ENCODE data around the gene RASL10B.
"Not testable (repeated sequence)": the region's sequence is repeated elsewhere in the genome, so short reads cannot be mapped to it uniquely, and the experiment has no call there.

Gene RASL10B, protein sequence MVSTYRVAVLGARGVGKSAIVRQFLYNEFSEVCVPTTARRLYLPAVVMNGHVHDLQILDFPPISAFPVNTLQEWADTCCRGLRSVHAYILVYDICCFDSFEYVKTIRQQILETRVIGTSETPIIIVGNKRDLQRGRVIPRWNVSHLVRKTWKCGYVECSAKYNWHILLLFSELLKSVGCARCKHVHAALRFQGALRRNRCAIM

GRCh38 chr17:35731239-35731916 lies at the start of gene RASL10B:
Gene RASL10B (plus strand): TSS chr17:35731639. CDS start chr17:35735185, 3,546 bp downstream.
- Mint-ChIP-seq H3K9me3 (no peaks in the 10 kb centered on the region), H3K27ac (no peak within 1 kb of the TSS), H3K36me3 (ENCODE audit: low read depth) (peaks cover 22% of the 10 kb centered on the region), H3K4me3 (peak within 1 kb of the TSS; percentile 44), H3K27me3 (peaks cover 33% of the 10 kb centered on the region), H3K4me1 (ENCODE audit: low read depth) (peaks cover 13% of the 10 kb centered on the region)
- intact Hi-C loops (cut with micrococcal nuclease): no loop called here

GRCh38 chr17:35683591-35683990 lies 47.8 kb upstream of the RASL10B start:
- H3K36me3 Mint-ChIP-seq (ENCODE audit: low read depth): peaks cover 50% of the 10 kb centered on the region
- H3K27me3 Mint-ChIP-seq: no peaks in the 10 kb centered on the region
- H3K9me3 Mint-ChIP-seq: no peaks in the 10 kb centered on the region
- intact Hi-C loops (cut with micrococcal nuclease): no loop called here
- peaks cover 33% of the 10 kb centered on the region for H3K4me1 Mint-ChIP-seq (ENCODE audit: low read depth)
- H3K4me3 Mint-ChIP-seq: no peak overlapping the region
- peak overlapping the region; percentile 26 for H3K27ac Mint-ChIP-seq

GRCh38 chr17:35684055-35684802 lies 47.2 kb upstream of the RASL10B start:
- Mint-ChIP-seq H3K9me3 (no peaks in the 10 kb centered on the region), H3K36me3 (ENCODE audit: low read depth) (peaks cover 57% of the 10 kb centered on the region), H3K4me3 (no peak overlapping the region), H3K27me3 (no peaks in the 10 kb centered on the region), H3K4me1 (ENCODE audit: low read depth) (peaks cover 27% of the 10 kb centered on the region), H3K27ac (peak overlapping the region; percentile 26)
- intact Hi-C loops (cut with micrococcal nuclease): no loop called here

DNA sequence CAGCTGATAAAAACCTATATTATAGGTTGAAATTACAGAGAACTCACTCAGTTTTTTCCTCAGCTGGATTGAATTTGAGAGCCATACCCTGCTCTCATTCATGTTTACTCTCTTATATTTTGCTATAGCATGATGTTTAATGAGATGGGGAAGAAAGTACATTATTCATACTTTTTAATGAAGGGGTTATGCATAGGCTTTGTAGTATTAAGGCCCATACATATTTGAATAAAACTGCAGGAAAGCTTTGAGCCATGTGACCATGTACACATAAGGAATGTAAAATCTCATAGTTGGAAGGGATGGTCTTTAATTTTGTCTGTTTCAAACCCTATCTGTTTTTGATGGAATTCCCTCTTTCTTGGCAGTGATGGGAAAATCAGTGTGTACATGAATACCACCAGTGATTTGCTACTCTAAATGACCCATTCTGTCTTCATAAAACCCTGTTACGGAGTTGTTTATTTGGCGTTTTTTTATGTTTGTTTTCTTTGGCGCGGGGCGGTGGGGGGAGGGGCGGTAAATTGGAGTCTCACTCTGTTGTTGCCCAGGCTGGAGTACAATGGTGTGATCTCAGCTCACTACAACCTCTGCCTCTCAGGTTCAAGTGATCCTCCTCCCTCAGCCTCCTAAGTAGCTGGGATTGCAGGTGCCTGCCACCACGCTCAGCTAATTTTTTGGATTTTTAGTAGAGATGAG lies 38.8 kb upstream of the RASL10B start:
- H3K27ac Mint-ChIP-seq: no peak overlapping the region

GRCh38 chr17:35693662-35694061 lies 37.8 kb upstream of the RASL10B start:
- Mint-ChIP-seq H3K4me3 (no peak overlapping the region), H3K27ac (no peak overlapping the region), H3K4me1 (ENCODE audit: low read depth) (no peaks in the 10 kb centered on the region), H3K27me3 (no peaks in the 10 kb centered on the region), H3K36me3 (ENCODE audit: low read depth) (peaks cover 56% of the 10 kb centered on the region), H3K9me3 (no peaks in the 10 kb centered on the region)
- intact Hi-C loops (cut with micrococcal nuclease): no loop called here

More for the DNA sequence above, 38.8 kb upstream of the RASL10B start:
- Mint-ChIP-seq H3K4me3 (no peak overlapping the region), H3K4me1 (ENCODE audit: low read depth) (no peaks in the 10 kb centered on the region), H3K27me3 (no peaks in the 10 kb centered on the region), H3K9me3 (no peaks in the 10 kb centered on the region), H3K36me3 (ENCODE audit: low read depth) (peaks cover 64% of the 10 kb centered on the region)
- intact Hi-C loops (cut with micrococcal nuclease): no loop called here

- no peaks in the 10 kb centered on the region for H3K9me3 Mint-ChIP-seq
- H3K27ac Mint-ChIP-seq: no peak overlapping the region
- H3K4me1 Mint-ChIP-seq (ENCODE audit: low read depth): no peaks in the 10 kb centered on the region
- H3K36me3 Mint-ChIP-seq (ENCODE audit: low read depth): peaks cover 46% of the 10 kb centered on the region
- no peaks in the 10 kb centered on the region for H3K27me3 Mint-ChIP-seq
- intact Hi-C loops (cut with micrococcal nuclease): no loop called here
- no peak overlapping the region for H3K4me3 Mint-ChIP-seq
Observed at GRCh38 chr17:35694906-35695305, 36.5 kb upstream of the RASL10B start.

DNA sequence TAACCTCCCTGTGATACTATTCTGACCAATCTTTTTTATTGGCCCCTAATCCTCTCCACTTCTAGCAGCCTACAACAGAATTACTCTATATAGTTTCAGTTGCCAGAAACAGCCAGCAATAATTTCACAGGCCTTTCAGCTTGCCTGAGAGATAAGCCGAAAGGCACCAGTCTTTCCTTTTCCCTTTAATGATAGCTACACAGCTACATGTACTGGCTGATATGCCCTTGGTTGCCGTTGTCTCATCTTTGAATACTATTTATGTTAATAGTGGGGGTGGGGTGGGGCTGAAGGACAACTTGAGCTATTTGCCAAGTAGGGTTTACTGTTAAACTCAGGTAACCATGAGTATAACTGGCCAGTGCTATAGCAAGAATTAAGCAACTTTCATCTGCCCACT lies 35.8 kb upstream of the RASL10B start:
- Mint-ChIP-seq H3K27ac (no peak overlapping the region), H3K27me3 (no peaks in the 10 kb centered on the region), H3K9me3 (no peaks in the 10 kb centered on the region), H3K36me3 (ENCODE audit: low read depth) (peaks cover 44% of the 10 kb centered on the region), H3K4me3 (no peak overlapping the region), H3K4me1 (ENCODE audit: low read depth) (no peaks in the 10 kb centered on the region)
- intact Hi-C loops (cut with micrococcal nuclease): no loop called here

DNA sequence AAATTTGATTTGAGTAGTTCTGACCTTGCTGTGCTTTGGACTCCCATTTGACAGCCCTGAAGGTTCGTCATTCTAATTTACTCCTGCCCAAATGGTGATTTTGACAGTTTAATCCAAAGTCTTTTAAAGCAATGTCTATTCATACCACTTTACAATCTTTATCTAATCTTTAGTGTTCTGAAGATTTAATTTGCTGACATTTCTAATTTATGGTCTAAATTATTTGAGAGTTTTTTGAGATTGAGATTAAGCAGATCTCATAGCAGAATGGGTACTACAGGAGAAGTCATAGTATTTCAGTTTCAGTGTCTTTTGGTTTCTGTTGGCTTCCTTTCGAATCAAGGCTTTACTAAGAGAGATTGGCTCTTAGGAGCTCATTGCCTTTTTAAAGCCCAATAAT lies 32.6 kb upstream of the RASL10B start:
- Mint-ChIP-seq H3K27ac (no peak overlapping the region), H3K4me1 (ENCODE audit: low read depth) (no peaks in the 10 kb centered on the region), H3K9me3 (peaks cover 8% of the 10 kb centered on the region), H3K4me3 (no peak overlapping the region), H3K27me3 (no peaks in the 10 kb centered on the region), H3K36me3 (ENCODE audit: low read depth) (peaks cover 54% of the 10 kb centered on the region)
- intact Hi-C loops (cut with micrococcal nuclease): no loop called here

DNA sequence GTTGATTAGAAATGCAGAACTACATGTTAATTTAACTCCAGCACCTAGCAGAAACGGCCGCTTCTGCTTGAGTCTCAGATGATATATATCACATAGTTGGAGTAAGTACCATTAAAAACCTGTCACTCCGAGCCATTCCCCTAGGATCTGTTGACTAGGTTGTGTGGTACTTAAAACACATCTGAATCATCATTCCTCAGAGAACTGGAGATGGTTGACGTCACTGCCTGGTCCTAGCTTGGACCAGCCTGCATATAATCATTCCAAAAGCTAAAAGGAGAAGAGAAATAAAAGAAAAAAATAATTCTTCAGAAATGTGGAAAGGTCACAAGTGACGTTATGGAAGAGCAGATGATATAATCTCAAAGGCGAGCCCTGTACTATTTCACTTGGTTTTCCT lies 31.3 kb upstream of the RASL10B start:
- no peaks in the 10 kb centered on the region for H3K4me1 Mint-ChIP-seq (ENCODE audit: low read depth)
- intact Hi-C loops (cut with micrococcal nuclease): no loop called here
- peaks cover 41% of the 10 kb centered on the region for H3K36me3 Mint-ChIP-seq (ENCODE audit: low read depth)
- H3K4me3 Mint-ChIP-seq: no peak overlapping the region
- H3K27me3 Mint-ChIP-seq: no peaks in the 10 kb centered on the region
- no peak overlapping the region for H3K27ac Mint-ChIP-seq
- peaks cover 8% of the 10 kb centered on the region for H3K9me3 Mint-ChIP-seq

DNA sequence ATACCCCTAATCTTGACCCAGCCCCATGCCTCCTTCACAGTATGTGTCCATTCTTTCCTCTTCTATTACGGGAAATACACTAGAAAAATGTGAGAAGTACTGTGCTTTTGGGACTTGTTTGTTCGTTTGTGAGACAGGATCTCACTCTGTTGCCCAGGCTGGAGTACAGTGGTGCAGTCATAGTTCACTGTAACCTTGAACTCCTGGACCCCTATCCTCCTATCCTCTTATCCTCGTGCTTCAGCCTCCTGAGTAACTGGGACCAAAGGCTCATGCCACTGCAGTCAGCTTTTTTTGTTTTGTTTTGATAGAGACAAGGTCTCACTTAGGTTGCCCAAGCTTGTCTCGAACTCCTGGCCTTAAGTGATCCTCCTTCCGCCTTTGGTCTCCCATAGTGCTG lies 29.9 kb upstream of the RASL10B start:
- intact Hi-C loops (cut with micrococcal nuclease): no loop called here
- Mint-ChIP-seq H3K36me3 (ENCODE audit: low read depth) (peaks cover 33% of the 10 kb centered on the region), H3K4me3 (no peak overlapping the region), H3K27me3 (no peaks in the 10 kb centered on the region), H3K9me3 (peaks cover 8% of the 10 kb centered on the region), H3K4me1 (ENCODE audit: low read depth) (no peaks in the 10 kb centered on the region), H3K27ac (no peak overlapping the region)

DNA sequence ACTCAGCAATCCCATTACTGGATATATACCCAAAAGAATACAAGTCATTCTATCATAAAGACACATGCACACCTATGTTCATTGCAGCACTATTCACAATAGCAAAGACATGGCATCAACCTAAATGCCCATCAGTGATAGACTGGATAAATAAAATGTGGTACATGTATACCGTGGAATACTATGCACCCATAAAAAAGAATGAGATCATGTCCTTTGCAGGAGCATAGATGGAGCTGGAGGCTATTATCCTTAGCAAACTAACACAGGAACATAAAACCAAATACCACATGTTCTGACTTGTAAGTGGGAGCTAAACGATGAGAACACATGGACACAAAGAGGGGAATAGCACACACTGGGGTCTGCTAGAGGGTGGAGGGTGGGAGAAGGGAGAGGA lies 28.1 kb upstream of the RASL10B start:
- Mint-ChIP-seq H3K4me1 (ENCODE audit: low read depth) (peaks cover 11% of the 10 kb centered on the region), H3K36me3 (ENCODE audit: low read depth) (peaks cover 32% of the 10 kb centered on the region)
- intact Hi-C loops (cut with micrococcal nuclease); H3K4me3 Mint-ChIP-seq; H3K27me3 Mint-ChIP-seq; H3K27ac Mint-ChIP-seq; H3K9me3 Mint-ChIP-seq: not testable (repeated sequence)

- Mint-ChIP-seq H3K27me3 (no peaks in the 10 kb centered on the region), H3K27ac (no peak overlapping the region), H3K4me1 (ENCODE audit: low read depth) (peaks cover 11% of the 10 kb centered on the region), H3K4me3 (no peak overlapping the region), H3K9me3 (peaks cover 8% of the 10 kb centered on the region), H3K36me3 (ENCODE audit: low read depth) (peaks cover 41% of the 10 kb centered on the region)
- intact Hi-C loops (cut with micrococcal nuclease): no loop called here
Observed at GRCh38 chr17:35705230-35705629, 26.2 kb upstream of the RASL10B start.

DNA sequence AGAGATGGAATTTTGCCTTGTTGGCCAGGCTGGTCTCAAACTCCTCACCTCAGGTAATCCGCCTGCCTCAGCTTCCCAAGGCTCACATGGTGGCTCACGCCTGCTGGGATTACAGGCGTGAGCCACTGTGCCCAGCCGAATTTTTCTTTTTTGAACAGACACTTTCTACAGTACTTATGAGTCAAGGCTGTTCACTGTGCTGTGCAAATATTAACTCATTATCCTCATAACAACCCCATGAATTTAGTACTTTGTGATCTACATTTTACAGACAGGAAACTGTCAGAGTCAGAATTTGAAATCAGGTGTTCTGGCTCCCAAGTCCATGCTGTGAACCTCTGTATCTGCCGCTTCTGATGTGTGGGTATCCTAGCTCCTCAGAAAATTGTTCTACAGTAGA lies 25.7 kb upstream of the RASL10B start:
- Mint-ChIP-seq H3K27ac (no peak overlapping the region), H3K9me3 (peaks cover 8% of the 10 kb centered on the region), H3K4me3 (no peak overlapping the region), H3K4me1 (ENCODE audit: low read depth) (peaks cover 11% of the 10 kb centered on the region), H3K36me3 (ENCODE audit: low read depth) (peaks cover 44% of the 10 kb centered on the region), H3K27me3 (no peaks in the 10 kb centered on the region)
- intact Hi-C loops (cut with micrococcal nuclease): no loop called here

DNA sequence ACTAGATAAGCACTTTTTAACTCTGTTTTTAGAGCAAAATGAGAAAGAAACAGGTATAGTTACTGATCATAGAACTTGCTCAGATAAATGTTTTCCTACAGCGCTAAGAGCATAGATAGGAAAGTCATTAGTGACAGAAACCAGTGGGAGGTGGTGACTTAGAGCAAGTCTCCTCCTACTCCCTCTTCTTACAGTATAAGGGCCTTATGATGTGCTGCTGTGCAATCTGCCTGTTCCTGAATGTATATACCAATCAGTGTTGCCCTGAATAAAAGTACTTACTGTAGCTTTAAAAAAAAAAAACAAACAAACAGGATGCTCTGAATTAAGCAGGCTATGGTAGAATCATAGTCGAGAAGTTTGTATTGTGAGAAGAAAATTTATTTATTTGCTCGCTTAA lies 23.3 kb upstream of the RASL10B start:
- Mint-ChIP-seq H3K4me1 (ENCODE audit: low read depth) (peaks cover 11% of the 10 kb centered on the region), H3K9me3 (no peaks in the 10 kb centered on the region), H3K36me3 (ENCODE audit: low read depth) (peaks cover 38% of the 10 kb centered on the region), H3K27ac (no peak overlapping the region), H3K4me3 (no peak overlapping the region), H3K27me3 (no peaks in the 10 kb centered on the region)
- intact Hi-C loops (cut with micrococcal nuclease): no loop called here
